GM12873 (cell line): ENCODE data around the gene SUV39H1.

Experiments used
- CTCF ChIP-seq: IDR thresholded peaks from 2 replicates; pipeline ENCODE4 v1.5.1; 2012; ENCODE audit warnings: low read depth, mild to moderate bottlenecking, moderate library complexity, low read length, control low read depth; ENCODE audit not compliant: insufficient read depth; ENCODE audit errors: missing control alignments

Gene SUV39H1

GRCh38 chrX:48715072-48715471, 18.5 kb downstream of the SUV39H1 start:
- no peak for TF ChIP-seq CTCF

DNA sequence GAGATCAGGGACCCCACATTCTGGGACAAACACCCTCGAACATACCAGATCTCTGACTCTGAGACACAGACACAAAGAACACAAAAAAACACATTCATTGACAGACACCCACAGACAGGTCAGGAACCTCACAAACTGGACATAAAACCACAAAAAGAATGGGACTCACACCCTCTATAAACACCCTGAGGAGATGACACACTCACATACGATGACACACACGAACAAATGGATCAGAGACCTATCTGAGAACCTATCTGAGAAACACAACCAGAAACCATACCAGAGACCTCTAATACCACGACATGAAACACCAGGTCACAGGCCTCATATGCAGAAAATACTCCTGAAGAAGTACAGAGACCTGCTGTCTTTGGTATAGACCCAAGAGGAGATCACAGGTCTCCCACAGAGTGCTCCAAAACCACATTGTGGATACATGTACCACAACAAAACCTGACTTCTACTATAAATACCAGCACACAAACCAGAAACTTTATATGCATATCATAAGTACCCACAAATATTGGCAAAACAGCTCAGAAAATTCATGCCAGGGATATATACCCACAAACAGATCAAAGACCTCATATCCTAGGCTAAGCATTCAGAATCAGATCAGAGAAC, 19.5 kb downstream of the SUV39H1 start:
- TF ChIP-seq CTCF: no peak

DNA sequence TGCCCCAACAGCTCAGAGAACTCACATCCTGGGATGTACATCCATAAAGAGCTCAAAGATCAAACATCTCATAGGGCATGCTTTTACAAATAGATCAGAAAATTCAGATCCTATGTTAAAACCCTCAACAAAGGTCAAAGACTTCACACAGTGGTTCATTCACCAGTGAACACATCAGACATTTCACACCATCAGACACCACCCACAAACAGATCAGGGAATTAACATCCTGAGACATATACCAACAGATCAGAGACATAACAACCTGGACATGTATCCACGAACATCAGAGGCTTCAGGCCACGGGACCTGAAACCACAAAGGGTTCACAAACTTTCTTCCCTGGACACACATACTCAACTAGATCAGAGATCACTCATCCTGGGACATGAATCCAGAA, 23.4 kb downstream of the SUV39H1 start:
- TF ChIP-seq CTCF: no peak

- no peak for TF ChIP-seq CTCF
Observed at GRCh38 chrX:48720577-48721250, 24.2 kb downstream of the SUV39H1 start.

- TF ChIP-seq CTCF: no peak
Observed at GRCh38 chrX:48721916-48722315, 25.4 kb downstream of the SUV39H1 start.

DNA sequence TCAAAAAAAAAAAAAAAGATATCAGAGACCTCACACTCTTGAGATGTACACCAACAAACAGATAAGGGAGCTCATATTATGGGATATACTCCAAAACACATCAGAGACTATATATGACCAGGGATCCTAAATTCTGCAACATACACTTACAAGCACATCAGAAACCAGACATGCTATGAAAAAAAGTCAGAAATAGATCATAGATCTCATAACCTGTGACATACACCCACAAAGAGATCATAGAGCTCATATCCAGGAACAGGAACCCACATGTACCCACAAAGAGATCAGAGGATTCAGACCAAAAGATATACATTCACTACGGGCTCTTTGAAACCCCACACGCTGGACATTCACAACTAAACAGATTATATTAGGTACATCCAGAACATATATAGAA, 30.1 kb downstream of the SUV39H1 start:
- TF ChIP-seq CTCF: no peak

- no peak for TF ChIP-seq CTCF
Observed at GRCh38 chrX:48728653-48729052, 32.1 kb downstream of the SUV39H1 start.
